ENCODE data around the gene DOLK. TPM values are rescaled to one million over a fixed set of nuclear protein-coding genes. Genes with fewer than 3 reads are reported as not detected.
A peak's percentile ranks its signal among the peaks of the same experiment; 100 is the strongest.

Gene DOLK
- total RNA-seq, 1 experiment from 2014 or later = 14.8 TPM

DNA sequence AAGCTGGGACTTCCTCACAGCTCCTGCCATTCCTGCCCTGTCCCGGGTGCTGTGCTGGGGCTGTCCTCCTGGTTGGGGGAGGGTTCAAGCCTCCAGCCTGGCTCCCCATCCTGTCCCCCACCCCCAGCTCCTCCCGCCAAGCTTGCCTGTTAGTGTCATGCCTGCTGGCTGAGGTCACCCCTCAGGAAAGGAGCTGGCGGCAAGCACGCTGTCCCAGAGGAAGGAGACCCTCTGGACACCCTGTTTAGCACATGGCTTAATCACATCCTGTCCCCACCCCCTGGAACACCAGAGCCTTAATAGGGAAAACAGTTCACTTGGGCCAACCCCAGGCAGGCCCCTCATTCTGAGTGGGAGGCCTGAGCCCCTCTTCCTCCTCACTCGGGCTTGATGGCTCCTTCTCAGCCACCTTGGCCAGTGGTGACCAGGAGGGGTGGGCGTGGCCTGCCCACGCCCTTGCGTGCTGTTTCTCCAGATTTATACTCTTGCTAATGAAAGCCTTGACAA is 35.8 kb downstream of the DOLK start:
- H3K4me1 Mint-ChIP-seq = peaks cover 24% of the 10 kb centered on the region
- H3K36me3 Mint-ChIP-seq = peaks cover 43% of the 10 kb centered on the region
- ChIA-PET CTCF (interaction anchor here (1.1 to 1.2 kb wide), 2 partner anchors 17 to 209 kb away, joined by 3 to 4 read pairs; partner anchors contain the start of gene PKN3), POLR2A (interaction anchor here (1.4 kb wide), 1 partner anchor 24 kb away, joined by 3 read pairs; no protein-coding TSS in a partner anchor)
- TF ChIP-seq ZBTB21 (CRISPR knock-in tag; IDR thresholded peaks at IDR 0.05; ENCODE audit: borderline replicate concordance) (no peak), RORB (CRISPR knock-in tag; IDR thresholded peaks at IDR 0.05) (no peak), ZNF416 (CRISPR knock-in tag; IDR thresholded peaks at IDR 0.05) (no peak), EMX1 (CRISPR knock-in tag; IDR thresholded peaks at IDR 0.05) (no peak), SMAD4 (CRISPR knock-in tag; IDR thresholded peaks at IDR 0.05) (no peak), FOXP1 (CRISPR knock-in tag; IDR thresholded peaks at IDR 0.05; ENCODE audit: borderline replicate concordance) (no peak), ELF4 (CRISPR knock-in tag; IDR thresholded peaks at IDR 0.05; ENCODE audit: low read depth) (no peak), ZNF121 (CRISPR knock-in tag; IDR thresholded peaks at IDR 0.05) (no peak), NR2C2 (CRISPR knock-in tag; IDR thresholded peaks at IDR 0.05) (no peak), NR1H2 (CRISPR knock-in tag; IDR thresholded peaks at IDR 0.05) (no peak), ZNF423 (CRISPR knock-in tag; IDR thresholded peaks at IDR 0.05) (no peak), TCF7 (CRISPR knock-in tag; IDR thresholded peaks at IDR 0.05; ENCODE audit: low read depth) (no peak)
- TF ChIP-seq, protein P1, sequence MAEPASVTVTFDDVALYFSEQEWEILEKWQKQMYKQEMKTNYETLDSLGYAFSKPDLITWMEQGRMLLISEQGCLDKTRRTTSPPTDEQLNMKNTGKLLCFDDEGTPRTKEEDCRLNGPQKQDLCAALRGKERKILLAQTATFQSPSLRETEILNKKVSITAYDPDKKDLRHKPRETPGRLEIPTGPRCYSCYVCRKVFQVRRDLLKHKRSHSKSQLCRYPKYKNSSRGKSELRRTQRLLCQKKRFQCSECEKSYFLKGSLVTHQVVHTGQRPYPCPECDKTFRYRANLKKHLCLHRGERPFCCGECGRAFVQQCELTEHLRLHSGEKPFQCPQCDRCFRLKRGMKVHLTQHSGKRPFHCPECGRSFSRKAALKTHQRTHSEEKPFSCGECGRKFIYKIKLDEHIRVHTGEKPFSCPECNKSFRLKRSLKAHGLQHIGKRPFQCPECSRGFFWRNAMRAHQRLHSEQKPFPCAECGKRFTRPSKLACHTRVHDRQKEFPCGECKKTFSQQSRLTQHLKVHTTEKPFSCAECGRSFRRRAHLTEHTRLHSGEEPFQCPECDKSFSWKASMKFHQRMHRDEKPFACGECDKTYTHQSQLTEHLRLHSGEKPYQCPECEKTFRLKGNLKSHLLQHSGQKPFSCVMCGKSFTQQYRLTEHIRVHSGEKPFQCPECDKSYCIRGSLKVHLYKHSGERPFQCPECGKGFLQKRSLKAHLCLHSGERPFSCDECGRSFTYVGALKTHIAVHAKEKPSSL (CRISPR knock-in tag; conservative IDR thresholded peaks at IDR 0.05) = no peak
- TF ChIP-seq, protein P2, sequence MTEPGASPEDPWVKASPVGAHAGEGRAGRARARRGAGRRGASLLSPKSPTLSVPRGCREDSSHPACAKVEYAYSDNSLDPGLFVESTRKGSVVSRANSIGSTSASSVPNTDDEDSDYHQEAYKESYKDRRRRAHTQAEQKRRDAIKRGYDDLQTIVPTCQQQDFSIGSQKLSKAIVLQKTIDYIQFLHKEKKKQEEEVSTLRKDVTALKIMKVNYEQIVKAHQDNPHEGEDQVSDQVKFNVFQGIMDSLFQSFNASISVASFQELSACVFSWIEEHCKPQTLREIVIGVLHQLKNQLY (CRISPR knock-in tag; IDR thresholded peaks at IDR 0.05) = no peak
- TF ChIP-seq, protein P3, sequence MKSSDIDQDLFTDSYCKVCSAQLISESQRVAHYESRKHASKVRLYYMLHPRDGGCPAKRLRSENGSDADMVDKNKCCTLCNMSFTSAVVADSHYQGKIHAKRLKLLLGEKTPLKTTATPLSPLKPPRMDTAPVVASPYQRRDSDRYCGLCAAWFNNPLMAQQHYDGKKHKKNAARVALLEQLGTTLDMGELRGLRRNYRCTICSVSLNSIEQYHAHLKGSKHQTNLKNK (CRISPR knock-in tag; IDR thresholded peaks at IDR 0.05) = no peak
- H3K4me3 Mint-ChIP-seq = no peak overlapping the region
- peak overlapping the region; percentile 92 for H3K27ac Mint-ChIP-seq
- DNase-seq (ENCODE audit: low spot score) (no peak), ATAC-seq (peak; percentile 23)
- no peaks in the 10 kb centered on the region for H3K9me3 Mint-ChIP-seq
- H3K27me3 Mint-ChIP-seq (ENCODE audit: low read depth) = no peaks in the 10 kb centered on the region; the same call in 1 of the 2 replicates

DNA sequence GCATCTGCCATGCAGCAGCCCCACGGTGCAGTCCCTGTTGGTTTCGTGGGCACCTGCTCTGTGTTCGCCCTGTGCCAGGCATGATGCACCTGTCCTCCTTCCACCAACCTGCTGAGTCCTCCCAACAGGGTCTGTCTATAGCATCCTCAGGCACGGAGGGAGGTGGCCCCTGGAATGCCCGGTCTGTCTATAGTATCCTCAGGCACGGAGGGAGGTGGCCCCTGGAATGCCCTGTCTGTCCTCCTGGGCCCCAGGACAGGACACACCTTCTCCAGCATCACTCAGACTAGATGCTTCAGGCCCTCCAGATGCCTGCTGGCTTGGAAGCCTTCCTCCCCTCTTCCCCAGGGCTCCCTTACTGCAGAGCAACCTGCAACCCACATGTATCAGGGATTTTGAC is 36.5 kb downstream of the DOLK start:
- CTCF ChIA-PET = interaction anchor here (1.1 to 1.2 kb wide), 2 partner anchors 17 to 209 kb away, joined by 3 to 4 read pairs; partner anchors contain the start of gene PKN3
- H3K36me3 Mint-ChIP-seq = peaks cover 40% of the 10 kb centered on the region
- H3K4me1 Mint-ChIP-seq = peaks cover 24% of the 10 kb centered on the region
- H3K4me3 Mint-ChIP-seq = no peak overlapping the region
- H3K27ac Mint-ChIP-seq = peak overlapping the region; percentile 76
- DNase-seq (ENCODE audit: low spot score) (no peak), ATAC-seq (no peak)
- H3K9me3 Mint-ChIP-seq = no peaks in the 10 kb centered on the region
- POLR2A ChIA-PET = no interaction called here
- TF ChIP-seq IRF2 (CRISPR knock-in tag; IDR thresholded peaks at IDR 0.05; ENCODE audit: borderline replicate concordance, low read depth) = no peak
- TF ChIP-seq, protein P4, sequence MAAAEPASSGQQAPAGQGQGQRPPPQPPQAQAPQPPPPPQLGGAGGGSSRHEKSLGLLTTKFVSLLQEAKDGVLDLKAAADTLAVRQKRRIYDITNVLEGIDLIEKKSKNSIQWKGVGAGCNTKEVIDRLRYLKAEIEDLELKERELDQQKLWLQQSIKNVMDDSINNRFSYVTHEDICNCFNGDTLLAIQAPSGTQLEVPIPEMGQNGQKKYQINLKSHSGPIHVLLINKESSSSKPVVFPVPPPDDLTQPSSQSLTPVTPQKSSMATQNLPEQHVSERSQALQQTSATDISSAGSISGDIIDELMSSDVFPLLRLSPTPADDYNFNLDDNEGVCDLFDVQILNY (CRISPR knock-in tag; IDR thresholded peaks at IDR 0.05) = no peak
- no peak for TF ChIP-seq NR1H2 (CRISPR knock-in tag; IDR thresholded peaks at IDR 0.05)
- TF ChIP-seq, protein P5, sequence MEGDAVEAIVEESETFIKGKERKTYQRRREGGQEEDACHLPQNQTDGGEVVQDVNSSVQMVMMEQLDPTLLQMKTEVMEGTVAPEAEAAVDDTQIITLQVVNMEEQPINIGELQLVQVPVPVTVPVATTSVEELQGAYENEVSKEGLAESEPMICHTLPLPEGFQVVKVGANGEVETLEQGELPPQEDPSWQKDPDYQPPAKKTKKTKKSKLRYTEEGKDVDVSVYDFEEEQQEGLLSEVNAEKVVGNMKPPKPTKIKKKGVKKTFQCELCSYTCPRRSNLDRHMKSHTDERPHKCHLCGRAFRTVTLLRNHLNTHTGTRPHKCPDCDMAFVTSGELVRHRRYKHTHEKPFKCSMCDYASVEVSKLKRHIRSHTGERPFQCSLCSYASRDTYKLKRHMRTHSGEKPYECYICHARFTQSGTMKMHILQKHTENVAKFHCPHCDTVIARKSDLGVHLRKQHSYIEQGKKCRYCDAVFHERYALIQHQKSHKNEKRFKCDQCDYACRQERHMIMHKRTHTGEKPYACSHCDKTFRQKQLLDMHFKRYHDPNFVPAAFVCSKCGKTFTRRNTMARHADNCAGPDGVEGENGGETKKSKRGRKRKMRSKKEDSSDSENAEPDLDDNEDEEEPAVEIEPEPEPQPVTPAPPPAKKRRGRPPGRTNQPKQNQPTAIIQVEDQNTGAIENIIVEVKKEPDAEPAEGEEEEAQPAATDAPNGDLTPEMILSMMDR (IDR thresholded peaks at IDR 0.05) = no peak
- TF ChIP-seq ZNF138 (CRISPR knock-in tag; conservative IDR thresholded peaks at IDR 0.05) = no peak
- TF ChIP-seq, protein P6, sequence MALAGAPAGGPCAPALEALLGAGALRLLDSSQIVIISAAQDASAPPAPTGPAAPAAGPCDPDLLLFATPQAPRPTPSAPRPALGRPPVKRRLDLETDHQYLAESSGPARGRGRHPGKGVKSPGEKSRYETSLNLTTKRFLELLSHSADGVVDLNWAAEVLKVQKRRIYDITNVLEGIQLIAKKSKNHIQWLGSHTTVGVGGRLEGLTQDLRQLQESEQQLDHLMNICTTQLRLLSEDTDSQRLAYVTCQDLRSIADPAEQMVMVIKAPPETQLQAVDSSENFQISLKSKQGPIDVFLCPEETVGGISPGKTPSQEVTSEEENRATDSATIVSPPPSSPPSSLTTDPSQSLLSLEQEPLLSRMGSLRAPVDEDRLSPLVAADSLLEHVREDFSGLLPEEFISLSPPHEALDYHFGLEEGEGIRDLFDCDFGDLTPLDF (CRISPR knock-in tag; IDR thresholded peaks at IDR 0.05) = no peak
- TF ChIP-seq ZNF396 (CRISPR knock-in tag; IDR thresholded peaks at IDR 0.05; ENCODE audit: borderline replicate concordance) = no peak
- TF ChIP-seq GABPB1 (CRISPR knock-in tag; IDR thresholded peaks at IDR 0.05) = no peak
- TF ChIP-seq, protein P7, sequence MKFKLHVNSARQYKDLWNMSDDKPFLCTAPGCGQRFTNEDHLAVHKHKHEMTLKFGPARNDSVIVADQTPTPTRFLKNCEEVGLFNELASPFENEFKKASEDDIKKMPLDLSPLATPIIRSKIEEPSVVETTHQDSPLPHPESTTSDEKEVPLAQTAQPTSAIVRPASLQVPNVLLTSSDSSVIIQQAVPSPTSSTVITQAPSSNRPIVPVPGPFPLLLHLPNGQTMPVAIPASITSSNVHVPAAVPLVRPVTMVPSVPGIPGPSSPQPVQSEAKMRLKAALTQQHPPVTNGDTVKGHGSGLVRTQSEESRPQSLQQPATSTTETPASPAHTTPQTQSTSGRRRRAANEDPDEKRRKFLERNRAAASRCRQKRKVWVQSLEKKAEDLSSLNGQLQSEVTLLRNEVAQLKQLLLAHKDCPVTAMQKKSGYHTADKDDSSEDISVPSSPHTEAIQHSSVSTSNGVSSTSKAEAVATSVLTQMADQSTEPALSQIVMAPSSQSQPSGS (CRISPR knock-in tag; IDR thresholded peaks at IDR 0.05; ENCODE audit: borderline replicate concordance, low read depth) = no peak
- TF ChIP-seq TEAD4 (CRISPR knock-in tag; IDR thresholded peaks at IDR 0.05) = no peak
- H3K27me3 Mint-ChIP-seq (ENCODE audit: low read depth) = no peaks in the 10 kb centered on the region; the same call in 1 of the 2 replicates
